ENCODE data around the gene CPED1.

GRCh38 chr7:120939345-120939744 is 49.2 kb upstream of the CPED1 start:
- TF ChIP-seq CTCF (conservative IDR thresholded peaks at IDR 0.05) (no peak), ZFX (IDR thresholded peaks at IDR 0.05) (no peak)

Measured in C4-2B (cell line).